Fibroblast of villous mesenchyme (primary cell): ENCODE results near the gene CDHR3. TPM values are rescaled to one million over a fixed set of nuclear protein-coding genes. Genes with fewer than 3 reads are reported as not detected.

Experiments used
- DNase-seq: peaks from one replicate; pipeline ENCODE4 v3.0.0-alpha.2; 2010; ENCODE audit warnings: low read depth
- H3K4me3 ChIP-seq: 2 replicates; pipeline ENCODE4 v1.5.1; 2011; ENCODE audit warnings: low read depth, mild to moderate bottlenecking, low read length
- CTCF ChIP-seq: IDR thresholded peaks from 2 replicates; pipeline ENCODE4 v1.5.1; 2012; ENCODE audit warnings: low read depth, mild to moderate bottlenecking, low read length; ENCODE audit not compliant: insufficient read depth
- total RNA-seq: library from RNA; depleted of rRNA; stranded (reverse); fragments of >200 nt; gene quantifications from 2 replicates; pipeline ENCODE4 v1.2.3, GENCODE V29; 2012

Gene CDHR3
- total RNA-seq, 1 donor: 9.1 TPM

- H3K4me3 ChIP-seq: no peak overlapping the region
- TF ChIP-seq CTCF: no peak
- DNase-seq: no peak
Measured at GRCh38 chr7:106047818-106048705, 85.0 kb downstream of the CDHR3 start.

- no peak for TF ChIP-seq CTCF
- H3K4me3 ChIP-seq: no peak overlapping the region
- no peak for DNase-seq
Measured at GRCh38 chr7:106048706-106049020, 85.6 kb downstream of the CDHR3 start.

GRCh38 chr7:106049139-106049752 lies 86.2 kb downstream of the CDHR3 start:
- no peak overlapping the region for H3K4me3 ChIP-seq
- TF ChIP-seq CTCF: no peak
- DNase-seq: no peak

GRCh38 chr7:106050002-106050745 lies 87.1 kb downstream of the CDHR3 start:
- peak; percentile 41 for TF ChIP-seq CTCF
- H3K4me3 ChIP-seq: no peak overlapping the region
- DNase-seq: peak; percentile 83

- no peak for TF ChIP-seq CTCF
- peak; percentile 58 for DNase-seq
- H3K4me3 ChIP-seq: no peak overlapping the region
Measured at GRCh38 chr7:106050746-106051117, 87.7 kb downstream of the CDHR3 start.

- no peak for DNase-seq
- TF ChIP-seq CTCF: no peak
Measured at GRCh38 chr7:106052681-106053080, 89.6 kb downstream of the CDHR3 start.

More at GRCh38 chr7:106052681-106053080, 89.6 kb downstream of the CDHR3 start:
- no peak overlapping the region for H3K4me3 ChIP-seq
